GM12801 (cell line): ENCODE results near the gene SALL2.

Experiments used
- CTCF ChIP-seq: IDR thresholded peaks from one replicate; pipeline ENCODE4 v1.5.1; 2011; ENCODE audit warnings: control low read depth; ENCODE audit not compliant: insufficient read length; ENCODE audit errors: extremely low read depth

The SALL2 gene

GRCh38 chr14:21534576-21534975, 8.4 kb upstream of the SALL2 start:
- TF ChIP-seq CTCF, result no peak

- no peak for TF ChIP-seq CTCF
These were observed 7.1 kb upstream of the SALL2 start for GRCh38 chr14:21533294-21533693.

- no peak for TF ChIP-seq CTCF
These were observed 3.4 kb upstream of the SALL2 start for GRCh38 chr14:21529515-21529914.

- no peak for TF ChIP-seq CTCF
These were observed 2.5 kb upstream of the SALL2 start for GRCh38 chr14:21528381-21529348.

DNA sequence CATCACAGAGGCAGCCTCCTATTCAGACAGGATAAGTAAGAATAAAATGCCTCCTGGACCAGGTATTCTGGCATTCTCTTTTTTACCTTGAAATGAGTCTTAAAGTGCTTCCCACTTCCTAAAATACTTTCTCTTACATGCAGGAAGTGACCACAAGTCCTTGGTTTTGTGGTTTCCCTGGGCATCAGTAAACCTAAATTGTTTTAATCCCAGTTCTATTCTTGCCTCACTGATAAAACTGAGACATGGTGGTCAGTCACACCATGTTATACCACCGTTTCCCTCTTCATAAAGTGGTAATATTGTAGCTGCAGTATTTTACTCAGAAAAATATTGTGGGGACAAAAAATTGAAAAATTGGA, 1.2 kb upstream of the SALL2 start:
- TF ChIP-seq CTCF, result no peak

DNA sequence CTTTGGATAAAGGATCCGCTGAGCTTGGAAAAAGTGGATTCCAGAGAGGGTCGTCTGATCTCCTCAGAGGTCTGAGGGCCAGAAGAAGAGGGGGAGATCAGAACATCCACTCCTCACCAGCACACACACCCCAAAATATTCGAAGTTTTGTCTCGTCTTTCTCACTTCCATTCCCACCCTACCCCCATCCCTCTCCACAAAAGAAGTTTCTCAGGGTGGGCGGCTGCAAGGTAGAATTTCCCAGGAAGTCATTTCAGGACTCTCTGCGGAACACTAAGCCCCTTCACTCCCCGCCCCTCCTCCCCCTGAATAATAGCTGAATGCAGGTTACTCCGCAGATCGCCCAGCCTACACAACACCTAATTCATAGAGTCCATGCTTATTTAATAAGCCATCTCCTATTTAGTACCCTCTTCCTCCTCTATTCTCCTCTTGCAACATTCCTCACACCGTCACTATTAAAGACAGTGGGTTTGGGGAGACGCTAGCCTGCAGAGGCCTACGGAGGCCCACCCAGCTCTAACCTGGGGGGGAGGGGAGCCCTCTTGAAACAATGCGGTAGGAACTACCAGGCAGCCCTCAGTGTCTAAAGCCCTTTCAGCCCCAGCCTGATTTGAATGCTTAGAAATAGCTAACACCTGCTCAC, 649 bp upstream of the SALL2 start:
- no peak for TF ChIP-seq CTCF

DNA sequence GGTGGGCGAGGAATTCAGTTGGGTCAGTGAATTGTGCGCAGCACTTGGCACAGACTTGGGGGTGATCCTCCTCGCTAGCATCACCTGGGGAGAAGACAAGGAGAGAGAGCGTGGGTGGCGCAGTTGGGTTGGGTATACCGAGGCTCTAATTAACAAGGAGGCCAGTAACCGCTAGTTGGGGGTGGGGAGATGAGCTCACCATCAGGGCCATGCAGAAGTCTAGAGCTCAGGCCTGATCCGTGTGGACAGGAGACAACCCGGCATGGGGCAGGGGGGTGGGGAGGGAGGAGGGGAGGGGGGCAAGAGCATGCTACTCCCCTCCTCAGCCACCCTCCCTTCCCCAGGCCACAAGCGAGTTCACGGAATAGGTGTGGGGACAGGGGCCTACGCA, 580 bp downstream of the SALL2 start:
- TF ChIP-seq CTCF, result no peak
